ENCODE measurements around the gene HIGD1B.

HIGD1B gene

DNA sequence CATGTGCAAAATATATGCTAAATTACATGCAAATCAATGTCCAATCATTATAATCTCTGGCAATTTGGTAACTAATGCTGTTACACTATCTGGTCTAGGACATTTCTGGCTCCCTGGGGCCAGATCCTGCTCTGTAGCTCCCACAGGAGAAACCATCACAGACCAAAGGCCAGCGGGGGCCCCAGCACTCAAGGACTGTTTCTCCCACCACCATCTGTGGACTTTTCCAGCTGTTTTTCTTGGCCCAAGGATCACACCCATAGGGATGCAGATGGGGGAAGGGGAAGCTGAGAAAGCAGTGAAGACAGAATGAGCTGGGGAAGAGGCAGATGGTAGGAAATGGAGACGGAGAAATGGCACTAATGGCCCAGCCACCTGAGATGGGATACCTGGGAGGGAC, at the start of gene HIGD1B:
Gene HIGD1B (plus strand): TSS at position 298 of the 400 bp plus-strand sequence. CDS start 270 bp downstream, outside the sequence.
- H3K9ac ChIP-seq (ENCODE audit: low read depth, low read length, poor library complexity, severe bottlenecking) = no peak within 1 kb of the TSS
- H3K9me3 ChIP-seq (ENCODE audit: insufficient read depth, low read depth, low read length) = no peaks in the 10 kb centered on the region
- H2AFZ ChIP-seq (ENCODE audit: low read length) = no peak within 1 kb of the TSS
- H3K27me3 ChIP-seq (ENCODE audit: insufficient read depth, low read length, poor library complexity, severe bottlenecking) = no peaks in the 10 kb centered on the region
- peaks cover 24% of the 10 kb centered on the region; the same call in 1 of the 2 replicates for H3K36me3 ChIP-seq (ENCODE audit: insufficient read depth, low read length)
- H3K4me3 ChIP-seq (ENCODE audit: low read length, poor library complexity, severe bottlenecking) = no peak within 1 kb of the TSS
- H3K9me2 ChIP-seq (replicated peaks; ENCODE audit: low read depth, low read length) = no peaks in the 10 kb centered on the region
- no peak for TF ChIP-seq EZH2phosphoT487 (IDR thresholded peaks at IDR 0.05; ENCODE audit: borderline replicate concordance)
- TF ChIP-seq, protein P1, sequence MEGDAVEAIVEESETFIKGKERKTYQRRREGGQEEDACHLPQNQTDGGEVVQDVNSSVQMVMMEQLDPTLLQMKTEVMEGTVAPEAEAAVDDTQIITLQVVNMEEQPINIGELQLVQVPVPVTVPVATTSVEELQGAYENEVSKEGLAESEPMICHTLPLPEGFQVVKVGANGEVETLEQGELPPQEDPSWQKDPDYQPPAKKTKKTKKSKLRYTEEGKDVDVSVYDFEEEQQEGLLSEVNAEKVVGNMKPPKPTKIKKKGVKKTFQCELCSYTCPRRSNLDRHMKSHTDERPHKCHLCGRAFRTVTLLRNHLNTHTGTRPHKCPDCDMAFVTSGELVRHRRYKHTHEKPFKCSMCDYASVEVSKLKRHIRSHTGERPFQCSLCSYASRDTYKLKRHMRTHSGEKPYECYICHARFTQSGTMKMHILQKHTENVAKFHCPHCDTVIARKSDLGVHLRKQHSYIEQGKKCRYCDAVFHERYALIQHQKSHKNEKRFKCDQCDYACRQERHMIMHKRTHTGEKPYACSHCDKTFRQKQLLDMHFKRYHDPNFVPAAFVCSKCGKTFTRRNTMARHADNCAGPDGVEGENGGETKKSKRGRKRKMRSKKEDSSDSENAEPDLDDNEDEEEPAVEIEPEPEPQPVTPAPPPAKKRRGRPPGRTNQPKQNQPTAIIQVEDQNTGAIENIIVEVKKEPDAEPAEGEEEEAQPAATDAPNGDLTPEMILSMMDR (conservative IDR thresholded peaks at IDR 0.05; ENCODE audit: low read length) = no peak
- no peaks in the 10 kb centered on the region for H4K20me1 ChIP-seq (ENCODE audit: insufficient read depth, low read length, poor library complexity, severe bottlenecking)
- H3K4me2 ChIP-seq (ENCODE audit: low read depth, low read length, poor library complexity, severe bottlenecking) = no peak within 1 kb of the TSS
- no peaks in the 10 kb centered on the region for H3K79me2 ChIP-seq (ENCODE audit: insufficient read depth, low read length)
- H3F3A ChIP-seq (ENCODE audit: low read depth) = no peaks in the 10 kb centered on the region
- no peaks in the 10 kb centered on the region for H3K4me1 ChIP-seq (ENCODE audit: insufficient read depth, low read length, poor library complexity, severe bottlenecking)

DNA sequence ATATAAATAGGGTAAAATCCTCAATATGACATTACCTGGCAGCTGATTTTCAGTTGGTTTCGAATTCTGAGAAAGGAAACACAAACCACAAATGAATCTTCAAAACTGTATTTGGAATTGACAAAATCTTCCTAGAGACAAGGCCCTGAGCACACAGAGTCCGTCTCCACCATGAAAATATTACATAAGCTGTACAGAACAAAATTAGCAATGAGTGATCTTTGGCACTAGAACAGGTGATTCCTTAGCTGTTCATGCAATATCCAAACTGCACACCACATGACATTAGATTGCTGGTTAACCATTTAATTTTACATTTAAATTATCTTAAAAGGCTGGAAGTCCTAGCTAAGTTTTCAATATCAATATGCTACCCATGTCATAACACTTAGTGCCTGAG, 49.3 kb upstream of the HIGD1B start:
- Histone ChIP-seq H3K4me3 (ENCODE audit: low read length, poor library complexity, severe bottlenecking) (no peak overlapping the region), H3K4me1 (ENCODE audit: insufficient read depth, low read length, poor library complexity, severe bottlenecking) (peaks cover 8% of the 10 kb centered on the region), H3K79me2 (ENCODE audit: insufficient read depth, low read length) (no peaks in the 10 kb centered on the region), H3K27me3 (ENCODE audit: insufficient read depth, low read length, poor library complexity, severe bottlenecking) (no peaks in the 10 kb centered on the region), H3K9me2 (replicated peaks; ENCODE audit: low read depth, low read length) (no peaks in the 10 kb centered on the region), H3F3A (ENCODE audit: low read depth) (no peaks in the 10 kb centered on the region), H3K9me3 (ENCODE audit: insufficient read depth, low read depth, low read length) (no peaks in the 10 kb centered on the region), H4K20me1 (ENCODE audit: insufficient read depth, low read length, poor library complexity, severe bottlenecking) (no peaks in the 10 kb centered on the region), H3K9ac (ENCODE audit: low read depth, low read length, poor library complexity, severe bottlenecking) (no peak overlapping the region), H2AFZ (ENCODE audit: low read length) (no peak overlapping the region), H3K36me3 (ENCODE audit: insufficient read depth, low read length) (no peaks in the 10 kb centered on the region), H3K4me2 (ENCODE audit: low read depth, low read length, poor library complexity, severe bottlenecking) (no peak overlapping the region)
- no peak for TF ChIP-seq EZH2phosphoT487 (IDR thresholded peaks at IDR 0.05; ENCODE audit: borderline replicate concordance)
- TF ChIP-seq, protein P1 (conservative IDR thresholded peaks at IDR 0.05; ENCODE audit: low read length) = no peak

DNA sequence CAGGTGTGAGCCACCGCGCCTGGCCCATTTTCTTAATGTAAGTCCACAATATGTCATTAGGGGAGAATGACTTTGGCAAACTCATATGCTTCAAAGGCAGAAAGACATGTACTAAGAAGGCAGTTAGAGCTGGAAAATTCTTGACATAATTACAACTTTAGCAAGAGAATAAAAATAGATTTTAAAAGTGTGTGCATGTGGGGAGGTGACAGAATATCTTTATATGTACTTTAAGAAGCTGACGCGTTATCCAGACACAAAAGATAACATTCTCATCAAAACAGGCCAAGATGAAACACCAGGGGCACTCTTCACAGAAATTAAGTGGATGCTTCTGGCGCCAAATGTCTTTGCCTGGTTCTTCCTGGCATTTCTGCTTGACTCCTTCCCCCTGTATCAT, 45.8 kb upstream of the HIGD1B start:
- no peaks in the 10 kb centered on the region for H3K79me2 ChIP-seq (ENCODE audit: insufficient read depth, low read length)
- peaks cover 21% of the 10 kb centered on the region; the same call in 1 of the 2 replicates for H3K36me3 ChIP-seq (ENCODE audit: insufficient read depth, low read length)
- no peak overlapping the region for H2AFZ ChIP-seq (ENCODE audit: low read length)
- H3K4me3 ChIP-seq (ENCODE audit: low read length, poor library complexity, severe bottlenecking) = no peak overlapping the region
- no peak for TF ChIP-seq EZH2phosphoT487 (IDR thresholded peaks at IDR 0.05; ENCODE audit: borderline replicate concordance)
- TF ChIP-seq, protein P1 (conservative IDR thresholded peaks at IDR 0.05; ENCODE audit: low read length) = no peak
- H3K27me3 ChIP-seq (ENCODE audit: insufficient read depth, low read length, poor library complexity, severe bottlenecking) = no peaks in the 10 kb centered on the region
- H3F3A ChIP-seq (ENCODE audit: low read depth) = no peaks in the 10 kb centered on the region
- no peaks in the 10 kb centered on the region for H3K9me3 ChIP-seq (ENCODE audit: insufficient read depth, low read depth, low read length)
- no peak overlapping the region for H3K4me2 ChIP-seq (ENCODE audit: low read depth, low read length, poor library complexity, severe bottlenecking)
- no peaks in the 10 kb centered on the region for H3K9me2 ChIP-seq (replicated peaks; ENCODE audit: low read depth, low read length)
- no peak overlapping the region for H3K9ac ChIP-seq (ENCODE audit: low read depth, low read length, poor library complexity, severe bottlenecking)
- no peaks in the 10 kb centered on the region for H3K4me1 ChIP-seq (ENCODE audit: insufficient read depth, low read length, poor library complexity, severe bottlenecking)
- H4K20me1 ChIP-seq (ENCODE audit: insufficient read depth, low read length, poor library complexity, severe bottlenecking) = no peaks in the 10 kb centered on the region
